Articular chondrocyte of knee joint (primary cell): Measurements from ENCODE around the gene ELOVL4. TPM values are rescaled to one million over a fixed set of nuclear protein-coding genes. Genes with fewer than 3 reads are reported as not detected.

Experiments used
- total RNA-seq: library from RNA; depleted of rRNA; stranded (reverse); fragments of >200 nt; gene quantifications from 2 replicates; pipeline ENCODE4 v1.2.3, GENCODE V29; 2012

The ELOVL4 gene
- 12.3 and 13.4 TPM in 2 replicates for total RNA-seq

DNA sequence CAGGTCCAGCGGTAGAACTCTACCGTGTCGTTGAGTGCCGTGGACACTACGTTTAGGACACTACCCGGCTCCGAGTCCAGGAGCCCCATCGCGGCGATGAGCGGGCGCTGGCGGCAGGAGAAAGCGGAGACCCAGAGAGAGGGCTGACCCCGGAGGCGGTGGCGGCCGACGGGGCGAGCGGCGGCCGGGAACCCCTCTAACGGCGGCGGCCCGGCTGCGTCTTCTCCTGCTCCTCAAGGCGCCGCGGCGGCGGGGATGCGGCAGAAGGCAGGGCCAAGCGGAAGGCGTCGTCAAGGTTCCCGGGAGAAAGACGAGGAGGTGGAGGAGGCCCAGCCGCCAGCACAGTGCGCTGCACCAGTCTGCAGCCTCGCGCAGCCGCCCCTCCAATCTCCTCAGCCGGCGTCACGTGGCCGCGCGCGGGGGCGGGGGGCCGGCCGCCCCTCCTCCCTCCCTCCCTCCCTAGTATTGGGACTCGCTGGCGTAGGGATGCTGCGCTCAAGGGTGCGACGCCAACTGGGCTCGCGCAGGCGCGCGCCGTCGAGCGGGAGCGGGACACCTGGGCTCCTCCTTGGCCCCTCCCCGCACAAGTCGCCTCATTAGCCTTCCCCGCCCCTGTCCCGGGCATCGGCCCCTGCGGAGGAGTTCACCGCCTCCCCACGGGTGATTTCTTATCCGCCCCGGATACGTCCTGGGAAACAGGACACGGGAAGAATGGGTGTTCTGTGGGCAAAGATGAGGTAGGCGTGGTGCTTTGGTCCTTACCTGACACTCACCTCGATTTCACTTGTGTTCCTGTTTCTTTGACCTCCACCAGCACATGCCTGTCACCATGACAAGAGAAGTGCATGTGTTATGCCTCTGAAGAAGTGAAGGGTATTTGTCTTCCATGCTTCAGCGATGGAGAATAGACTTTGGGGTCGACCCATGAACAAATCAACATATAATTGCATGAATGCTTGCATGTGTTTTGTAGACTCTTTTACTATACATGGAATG, at the start of gene ELOVL4:
TSS of gene ELOVL4 (minus strand) at position 363 of the 996 bp plus-strand sequence. CDS start at position 89, 274 bp downstream.

Other genes starting within 250 kb of the ELOVL4 start
- 14.0 and 21.8 TPM in 2 replicates for gene TTK, start 57.1 kb upstream of the ELOVL4 start, total RNA-seq
- gene BCKDHB, start 159.1 kb upstream of the ELOVL4 start, total RNA-seq, result 22.6 and 25.7 TPM in 2 replicates